ENCODE results near the gene MEGF6. TPM values are rescaled to one million over a fixed set of nuclear protein-coding genes. Genes with fewer than 3 reads are reported as not detected.

MEGF6 gene
- total RNA-seq, 1 donor from 2014 or later, result 9.5 TPM

- Histone ChIP-seq H3K36me3 (no peaks in the 10 kb centered on the region), H3K9me3 (replicated peaks) (no peaks in the 10 kb centered on the region), H3K27ac (replicated peaks) (no peak overlapping the region), H3K4me3 (no peak overlapping the region), H3K4me1 (no peaks in the 10 kb centered on the region), H3K27me3 (ENCODE audit: low read depth) (no peaks in the 10 kb centered on the region)
- intact Hi-C loops (cut with micrococcal nuclease), result no loop called here
- TF ChIP-seq CTCF (IDR thresholded peaks at IDR 0.05; ENCODE audit: borderline replicate concordance), result no peak
- DNase-seq, result no peak
Observed at GRCh38 chr1:3477241-3477995, 133.9 kb downstream of the MEGF6 start.

DNA sequence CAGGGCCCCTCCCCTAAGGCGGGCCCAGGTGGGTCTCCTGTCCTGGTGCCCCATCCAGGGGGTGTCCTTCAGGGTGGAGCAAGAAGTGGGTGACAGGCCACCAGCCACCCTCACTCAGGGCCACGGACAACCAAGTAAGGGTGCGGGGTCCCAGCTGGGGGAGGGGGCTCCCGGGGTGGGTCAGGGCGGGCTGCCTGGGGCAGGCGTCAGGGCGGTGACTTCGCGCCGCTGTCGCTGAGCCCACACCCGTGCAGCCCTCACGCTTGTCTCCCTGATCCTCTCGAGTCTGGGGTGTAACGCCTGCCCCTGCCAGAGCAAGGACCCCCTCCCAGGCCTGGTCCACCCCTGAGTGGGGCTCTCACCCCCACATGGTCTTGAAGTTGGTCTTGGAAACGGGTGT lies 134.6 kb downstream of the MEGF6 start:
- H3K27me3 ChIP-seq (ENCODE audit: low read depth), result no peaks in the 10 kb centered on the region
- no peaks in the 10 kb centered on the region for H3K9me3 ChIP-seq (replicated peaks)
- H3K4me3 ChIP-seq, result no peak overlapping the region
- DNase-seq, result no peak
- no peaks in the 10 kb centered on the region for H3K36me3 ChIP-seq
- no peak overlapping the region for H3K27ac ChIP-seq (replicated peaks)
- peaks cover 4% of the 10 kb centered on the region for H3K4me1 ChIP-seq
- intact Hi-C loops (cut with micrococcal nuclease), result no loop called here
- no peak for TF ChIP-seq CTCF (IDR thresholded peaks at IDR 0.05; ENCODE audit: borderline replicate concordance)

- Histone ChIP-seq H3K27me3 (ENCODE audit: low read depth) (no peaks in the 10 kb centered on the region), H3K36me3 (no peaks in the 10 kb centered on the region), H3K4me3 (no peak overlapping the region), H3K27ac (replicated peaks) (no peak overlapping the region), H3K4me1 (peaks cover 11% of the 10 kb centered on the region), H3K9me3 (replicated peaks) (no peaks in the 10 kb centered on the region)
- intact Hi-C loops (cut with micrococcal nuclease), result no loop called here
- no peak for TF ChIP-seq CTCF (IDR thresholded peaks at IDR 0.05; ENCODE audit: borderline replicate concordance)
- DNase-seq, result no peak
Observed at GRCh38 chr1:3475839-3476573, 135.3 kb downstream of the MEGF6 start.

DNA sequence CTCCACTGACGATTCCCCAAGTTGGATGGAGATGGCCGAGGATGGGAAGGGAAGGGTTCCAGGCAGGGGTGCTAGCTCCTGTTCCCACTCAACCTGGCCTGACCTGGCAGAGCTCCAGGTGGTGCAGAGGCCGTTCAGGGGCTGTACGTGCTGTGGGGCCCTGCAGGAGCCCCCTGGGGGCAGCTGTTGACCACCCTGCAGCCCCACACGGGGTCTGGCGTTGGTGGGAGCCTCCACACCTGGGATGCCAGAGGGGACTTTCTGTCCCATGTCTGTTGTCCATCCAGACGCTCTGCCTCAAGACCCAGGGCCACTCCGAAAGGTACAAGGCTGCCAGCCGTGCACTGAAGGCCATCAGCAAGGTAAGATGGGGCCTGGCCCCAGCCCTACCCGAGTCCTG lies 136.9 kb downstream of the MEGF6 start:
- no peak for TF ChIP-seq CTCF (IDR thresholded peaks at IDR 0.05; ENCODE audit: borderline replicate concordance)
- Histone ChIP-seq H3K27me3 (ENCODE audit: low read depth) (no peaks in the 10 kb centered on the region), H3K9me3 (replicated peaks) (no peaks in the 10 kb centered on the region), H3K27ac (replicated peaks) (no peak overlapping the region), H3K4me3 (no peak overlapping the region), H3K36me3 (no peaks in the 10 kb centered on the region), H3K4me1 (peaks cover 12% of the 10 kb centered on the region)
- intact Hi-C loops (cut with micrococcal nuclease), result no loop called here
- DNase-seq, result no peak

GRCh38 chr1:3474016-3474415 lies 137.3 kb downstream of the MEGF6 start:
- Histone ChIP-seq H3K36me3 (no peaks in the 10 kb centered on the region), H3K9me3 (replicated peaks) (no peaks in the 10 kb centered on the region), H3K27ac (replicated peaks) (no peak overlapping the region), H3K4me3 (no peak overlapping the region), H3K27me3 (ENCODE audit: low read depth) (no peaks in the 10 kb centered on the region), H3K4me1 (peaks cover 12% of the 10 kb centered on the region)
- DNase-seq, result no peak
- intact Hi-C loops (cut with micrococcal nuclease), result no loop called here
- no peak for TF ChIP-seq CTCF (IDR thresholded peaks at IDR 0.05; ENCODE audit: borderline replicate concordance)
